Measurements from ENCODE around the gene ZNF573.

GRCh38 chr19:37803249-37803840, 24.0 kb upstream of the ZNF573 start:
- TF ChIP-seq EZH2 (IDR thresholded peaks at IDR 0.05; ENCODE audit: borderline replicate concordance, low read length) (no peak), CTCF (IDR thresholded peaks at IDR 0.05; ENCODE audit: low read length) (no peak)

Data from OCI-LY1 (cell line).